HEK293 (cell line): Measurements from ENCODE around the gene TMC6.
"Not testable (repeated sequence)": the region's sequence is repeated elsewhere in the genome, so short reads cannot be mapped to it uniquely, and the experiment has no call there.

ENCODE experiments used
- YY1 ChIP-seq: fragments of 450-650 bp; formaldehyde crosslinking; IDR thresholded peaks from 2 replicates; pipeline ENCODE4 v1.5.1; 2018; ENCODE audit warnings: missing biosample characterization, missing genetic modification characterization
- ZNF138 ChIP-seq: fragments of 450-650 bp; formaldehyde crosslinking; IDR thresholded peaks from 2 replicates; pipeline ENCODE4 v1.5.1; 2016; ENCODE audit warnings: missing biosample characterization, missing genetic modification characterization, borderline replicate concordance
- ZNF274 ChIP-seq, 2 experiments: fragments of 200-500 bp in 1 of 2; fragments of 450-650 bp in 1 of 2; sonication (Bioruptor generic) in 1 of 2; formaldehyde crosslinking in 1 of 2; IDR thresholded peaks; 2 replicates each; pipeline versions ENCODE4 v1.5.1 to v1.6.1; 2014 to 2016; ENCODE audit warnings: borderline replicate concordance in 1 of 2, inconsistent platforms in 1 of 2, low read length in 1 of 2, missing biosample characterization in 1 of 2, missing genetic modification characterization in 1 of 2
- ZNF416 ChIP-seq: fragments of 450-650 bp; formaldehyde crosslinking; IDR thresholded peaks from 2 replicates; pipeline ENCODE4 v1.5.1; 2016; ENCODE audit warnings: missing biosample characterization, missing genetic modification characterization
- TF ChIP-seq, protein P1 (sequence below): fragments of 450-650 bp; formaldehyde crosslinking; IDR thresholded peaks from 2 replicates; pipeline ENCODE4 v1.5.1; 2016; ENCODE audit warnings: missing biosample characterization, missing genetic modification characterization
- TF ChIP-seq, protein P2 (sequence below): fragments of 450-650 bp; formaldehyde crosslinking; IDR thresholded peaks from 2 replicates; pipeline ENCODE4 v1.5.1; 2016; ENCODE audit warnings: missing biosample characterization, missing genetic modification characterization
- TF ChIP-seq, protein P3 (sequence below): fragments of 450-650 bp; formaldehyde crosslinking; IDR thresholded peaks from 2 replicates; pipeline ENCODE4 v1.5.1; 2016; ENCODE audit warnings: missing biosample characterization, missing genetic modification characterization, low read depth

- TF ChIP-seq, protein P1, sequence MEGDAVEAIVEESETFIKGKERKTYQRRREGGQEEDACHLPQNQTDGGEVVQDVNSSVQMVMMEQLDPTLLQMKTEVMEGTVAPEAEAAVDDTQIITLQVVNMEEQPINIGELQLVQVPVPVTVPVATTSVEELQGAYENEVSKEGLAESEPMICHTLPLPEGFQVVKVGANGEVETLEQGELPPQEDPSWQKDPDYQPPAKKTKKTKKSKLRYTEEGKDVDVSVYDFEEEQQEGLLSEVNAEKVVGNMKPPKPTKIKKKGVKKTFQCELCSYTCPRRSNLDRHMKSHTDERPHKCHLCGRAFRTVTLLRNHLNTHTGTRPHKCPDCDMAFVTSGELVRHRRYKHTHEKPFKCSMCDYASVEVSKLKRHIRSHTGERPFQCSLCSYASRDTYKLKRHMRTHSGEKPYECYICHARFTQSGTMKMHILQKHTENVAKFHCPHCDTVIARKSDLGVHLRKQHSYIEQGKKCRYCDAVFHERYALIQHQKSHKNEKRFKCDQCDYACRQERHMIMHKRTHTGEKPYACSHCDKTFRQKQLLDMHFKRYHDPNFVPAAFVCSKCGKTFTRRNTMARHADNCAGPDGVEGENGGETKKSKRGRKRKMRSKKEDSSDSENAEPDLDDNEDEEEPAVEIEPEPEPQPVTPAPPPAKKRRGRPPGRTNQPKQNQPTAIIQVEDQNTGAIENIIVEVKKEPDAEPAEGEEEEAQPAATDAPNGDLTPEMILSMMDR (tag by site-specific recombination) = not testable (repeated sequence)
- TF ChIP-seq ZNF416 (tag by site-specific recombination); ZNF274 (IDR thresholded peaks at IDR 0.05; ENCODE audit: low read length); ZNF274 (tag by site-specific recombination; IDR thresholded peaks at IDR 0.05; ENCODE audit: borderline replicate concordance); YY1; ZNF138 (tag by site-specific recombination): not testable (repeated sequence)
- TF ChIP-seq, protein P2, sequence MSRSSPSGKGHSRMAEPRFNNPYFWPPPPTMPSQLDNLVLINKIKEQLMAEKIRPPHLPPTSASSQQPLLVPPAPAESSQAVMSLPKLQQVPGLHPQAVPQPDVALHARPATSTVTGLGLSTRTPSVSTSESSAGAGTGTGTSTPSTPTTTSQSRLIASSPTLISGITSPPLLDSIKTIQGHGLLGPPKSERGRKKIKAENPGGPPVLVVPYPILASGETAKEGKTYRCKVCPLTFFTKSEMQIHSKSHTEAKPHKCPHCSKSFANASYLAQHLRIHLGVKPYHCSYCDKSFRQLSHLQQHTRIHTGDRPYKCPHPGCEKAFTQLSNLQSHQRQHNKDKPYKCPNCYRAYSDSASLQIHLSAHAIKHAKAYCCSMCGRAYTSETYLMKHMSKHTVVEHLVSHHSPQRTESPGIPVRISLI (tag by site-specific recombination) = not testable (repeated sequence)
- TF ChIP-seq, protein P3, sequence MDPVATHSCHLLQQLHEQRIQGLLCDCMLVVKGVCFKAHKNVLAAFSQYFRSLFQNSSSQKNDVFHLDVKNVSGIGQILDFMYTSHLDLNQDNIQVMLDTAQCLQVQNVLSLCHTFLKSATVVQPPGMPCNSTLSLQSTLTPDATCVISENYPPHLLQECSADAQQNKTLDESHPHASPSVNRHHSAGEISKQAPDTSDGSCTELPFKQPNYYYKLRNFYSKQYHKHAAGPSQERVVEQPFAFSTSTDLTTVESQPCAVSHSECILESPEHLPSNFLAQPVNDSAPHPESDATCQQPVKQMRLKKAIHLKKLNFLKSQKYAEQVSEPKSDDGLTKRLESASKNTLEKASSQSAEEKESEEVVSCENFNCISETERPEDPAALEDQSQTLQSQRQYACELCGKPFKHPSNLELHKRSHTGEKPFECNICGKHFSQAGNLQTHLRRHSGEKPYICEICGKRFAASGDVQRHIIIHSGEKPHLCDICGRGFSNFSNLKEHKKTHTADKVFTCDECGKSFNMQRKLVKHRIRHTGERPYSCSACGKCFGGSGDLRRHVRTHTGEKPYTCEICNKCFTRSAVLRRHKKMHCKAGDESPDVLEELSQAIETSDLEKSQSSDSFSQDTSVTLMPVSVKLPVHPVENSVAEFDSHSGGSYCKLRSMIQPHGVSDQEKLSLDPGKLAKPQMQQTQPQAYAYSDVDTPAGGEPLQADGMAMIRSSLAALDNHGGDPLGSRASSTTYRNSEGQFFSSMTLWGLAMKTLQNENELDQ (tag by site-specific recombination) = not testable (repeated sequence)
Observed at GRCh38 chr17:78082355-78082872, 46.1 kb downstream of the TMC6 start.
